Hepatocyte (in vitro differentiated cells): ENCODE measurements around the gene ANKRD11. TPM values are rescaled to one million over a fixed set of nuclear protein-coding genes. Genes with fewer than 3 reads are reported as not detected.
A peak's percentile ranks its signal among the peaks of the same experiment; 100 is the strongest.

Experiments
- DNase-seq: peaks from one replicate; pipeline ENCODE4 v3.0.0-alpha.2; 2016; ENCODE audit warnings: low spot score
- H2AFZ ChIP-seq: fragments of 200-600 bp; sonication (generic); 2 replicates; pipeline ENCODE4 v1.6.0; 2016; ENCODE audit warnings: antibody characterized with exemption, mild to moderate bottlenecking
- H3K27ac ChIP-seq: fragments of 200-600 bp; sonication (generic); 2 replicates; pipeline ENCODE4 v1.5.1; 2016; ENCODE audit warnings: mild to moderate bottlenecking
- H3K27me3 ChIP-seq: fragments of 200-600 bp; sonication (generic); 2 replicates; pipeline ENCODE4 v1.6.1; 2016
- H3K36me3 ChIP-seq: fragments of 200-600 bp; sonication (generic); replicated peaks from 2 replicates; pipeline ENCODE4 v1.5.1; 2016; ENCODE audit warnings: low read depth; ENCODE audit not compliant: insufficient read depth
- H3K4me1 ChIP-seq: fragments of 200-600 bp; sonication (generic); 2 replicates; pipeline ENCODE4 v1.5.1; 2016; ENCODE audit warnings: mild to moderate bottlenecking, moderate library complexity; ENCODE audit not compliant: insufficient read depth
- H3K4me2 ChIP-seq: fragments of 200-600 bp; sonication (generic); 2 replicates; pipeline ENCODE4 v1.6.0; 2016
- H3K4me3 ChIP-seq: fragments of 200-600 bp; sonication (generic); 2 replicates; pipeline ENCODE4 v1.5.1; 2016; ENCODE audit warnings: mild to moderate bottlenecking
- H3K79me2 ChIP-seq: fragments of 200-600 bp; sonication (generic); 2 replicates; pipeline ENCODE4 v1.6.0; 2017; ENCODE audit warnings: mild to moderate bottlenecking
- H3K9me2 ChIP-seq: fragments of 200-600 bp; sonication (generic); replicated peaks from 2 replicates; pipeline ENCODE4 v1.6.0; 2017; ENCODE audit warnings: mild to moderate bottlenecking; ENCODE audit not compliant: insufficient read depth
- H3K9me3 ChIP-seq: fragments of 200-600 bp; sonication (generic); 2 replicates; pipeline ENCODE4 v1.5.1; 2016; ENCODE audit warnings: low read depth, mild to moderate bottlenecking
- H4K20me1 ChIP-seq: fragments of 200-600 bp; sonication (generic); 2 replicates; pipeline ENCODE4 v1.6.0; 2016; ENCODE audit warnings: mild to moderate bottlenecking; ENCODE audit not compliant: insufficient read depth, poor library complexity, severe bottlenecking
- EZH2 ChIP-seq: fragments of 200-600 bp; sonication (generic); IDR thresholded peaks from 2 replicates; pipeline ENCODE4 v1.6.1; 2016; ENCODE audit warnings: antibody characterized with exemption, mild to moderate bottlenecking, borderline replicate concordance
- EZH2phosphoT487 ChIP-seq: fragments of 200-600 bp; sonication (generic); IDR thresholded peaks from one replicate; pipeline ENCODE4 v1.6.1; 2018; ENCODE audit warnings: antibody characterized with exemption, mild to moderate bottlenecking, low read depth, moderate library complexity; ENCODE audit not compliant: unreplicated experiment, severe bottlenecking
- WGBS: methylation state at CpG from one replicate; pipeline ENCODE4 v1.1.6; 2016; ENCODE audit warnings: low lambda C conversion rate; ENCODE audit errors: missing lambda C conversion rate; 5-methylcytosine and 5-hydroxymethylcytosine counted together
- polyA plus RNA-seq: library from polyadenylated mRNA; unstranded; fragments of >200 nt; fragmentation: Nextera tagmentation; extraction: Ambion mirVana; gene quantifications from 2 replicates; pipeline ENCODE4 v1.2.1, GENCODE V29; 2016
- total RNA-seq: library from RNA; depleted of rRNA; stranded (reverse); fragments of >200 nt; gene quantifications from 2 replicates; pipeline ENCODE4 v1.2.3, GENCODE V29; 2014
- TF ChIP-seq, protein P1 (sequence below): fragments of 200-600 bp; sonication (generic); IDR thresholded peaks from 2 replicates; pipeline ENCODE4 v1.5.1; 2016; ENCODE audit warnings: antibody characterized with exemption, mild to moderate bottlenecking; ENCODE audit not compliant: poor library complexity

ANKRD11 gene
- total and polyA plus RNA-seq, 2 experiments from 2014 or later, result 48.7 to 130 TPM

DNA sequence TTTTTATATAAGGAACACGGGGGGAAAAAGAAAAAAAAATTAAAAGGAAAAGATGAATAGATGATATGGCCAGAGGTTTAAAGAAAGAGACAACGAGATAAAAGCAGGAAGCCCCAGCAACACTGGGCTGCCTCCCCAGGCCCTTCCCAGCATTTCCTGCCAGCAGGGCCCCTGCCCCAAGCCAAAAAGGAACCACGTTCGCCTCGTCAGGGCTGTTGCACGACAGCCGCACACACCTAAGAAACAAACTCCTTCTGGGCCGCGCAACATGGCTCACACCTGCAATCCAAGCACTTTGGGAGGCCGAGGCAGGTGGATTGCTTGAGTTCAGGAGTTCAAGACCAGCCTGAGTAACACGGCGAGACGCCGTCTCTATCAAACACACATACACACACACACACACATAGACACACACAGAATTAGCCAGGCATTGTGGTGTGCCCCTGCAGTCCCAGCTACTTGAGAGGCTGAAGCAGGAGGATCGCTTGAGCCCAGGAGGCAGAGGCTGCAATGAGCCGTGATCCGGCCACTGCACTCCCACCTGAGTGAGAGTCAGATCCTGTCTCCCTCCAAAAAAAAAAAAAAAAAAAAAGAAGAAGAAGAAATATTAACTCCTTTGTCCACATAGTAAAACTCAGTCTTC is 83.0 kb downstream of the ANKRD11 start:
- peaks cover 75% of the 10 kb centered on the region for H3K4me1 ChIP-seq
- no peaks in the 10 kb centered on the region for H3K36me3 ChIP-seq
- no peaks in the 10 kb centered on the region for H3K9me3 ChIP-seq
- TF ChIP-seq EZH2 (no peak), EZH2phosphoT487 (no peak)
- H4K20me1 ChIP-seq, result peaks cover 98% of the 10 kb centered on the region
- peak overlapping the region; percentile 63 for H3K27ac ChIP-seq
- H3K4me2 ChIP-seq, result peak overlapping the region; percentile 58
- H3K9me2 ChIP-seq, result no peaks in the 10 kb centered on the region
- no peak for DNase-seq
- no peak overlapping the region for H3K4me3 ChIP-seq
- H2AFZ ChIP-seq, result no peak overlapping the region
- no peaks in the 10 kb centered on the region for H3K27me3 ChIP-seq
- peaks cover 98% of the 10 kb centered on the region for H3K79me2 ChIP-seq
- WGBS, result 78% methylated on average over 17 of the region's 17 CpGs

DNA sequence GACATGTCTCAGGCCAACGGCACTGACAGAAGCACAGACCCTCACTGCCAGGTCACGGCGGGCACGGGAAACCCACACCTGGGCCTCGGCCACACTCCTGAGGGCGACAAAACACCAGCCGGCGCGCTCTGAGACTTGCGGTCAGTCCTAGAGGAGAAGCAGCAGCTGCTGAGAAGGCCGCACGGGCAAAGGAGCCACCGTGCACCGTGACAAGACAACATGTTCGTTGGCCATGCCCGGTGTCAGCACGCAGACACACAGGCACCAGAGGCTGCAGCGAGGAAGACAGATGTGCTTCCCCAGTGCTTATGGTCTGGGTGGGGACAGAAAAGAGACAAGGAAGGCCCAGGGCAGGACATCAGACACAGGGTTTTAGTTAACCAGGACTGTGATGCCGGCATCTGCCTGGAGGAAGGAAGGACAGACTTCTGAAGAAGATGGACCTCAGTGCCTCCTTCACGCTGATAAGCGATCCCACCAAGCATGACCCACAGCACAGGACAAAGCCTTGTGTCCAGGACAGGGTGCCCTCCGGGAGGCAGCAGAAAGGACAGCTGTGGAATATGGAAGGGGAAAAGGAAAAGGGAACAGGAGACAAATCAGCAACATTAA is 84.0 kb downstream of the ANKRD11 start:
- Histone ChIP-seq H3K4me1 (peaks cover 80% of the 10 kb centered on the region), H4K20me1 (peaks cover 100% of the 10 kb centered on the region), H3K9me3 (no peaks in the 10 kb centered on the region), H3K4me2 (no peak overlapping the region), H3K27ac (peak overlapping the region; percentile 63), H3K36me3 (no peaks in the 10 kb centered on the region), H3K27me3 (no peaks in the 10 kb centered on the region), H3K9me2 (no peaks in the 10 kb centered on the region), H3K79me2 (peaks cover 100% of the 10 kb centered on the region), H3K4me3 (no peak overlapping the region), H2AFZ (no peak overlapping the region)
- DNase-seq, result no peak
- TF ChIP-seq, protein P1, sequence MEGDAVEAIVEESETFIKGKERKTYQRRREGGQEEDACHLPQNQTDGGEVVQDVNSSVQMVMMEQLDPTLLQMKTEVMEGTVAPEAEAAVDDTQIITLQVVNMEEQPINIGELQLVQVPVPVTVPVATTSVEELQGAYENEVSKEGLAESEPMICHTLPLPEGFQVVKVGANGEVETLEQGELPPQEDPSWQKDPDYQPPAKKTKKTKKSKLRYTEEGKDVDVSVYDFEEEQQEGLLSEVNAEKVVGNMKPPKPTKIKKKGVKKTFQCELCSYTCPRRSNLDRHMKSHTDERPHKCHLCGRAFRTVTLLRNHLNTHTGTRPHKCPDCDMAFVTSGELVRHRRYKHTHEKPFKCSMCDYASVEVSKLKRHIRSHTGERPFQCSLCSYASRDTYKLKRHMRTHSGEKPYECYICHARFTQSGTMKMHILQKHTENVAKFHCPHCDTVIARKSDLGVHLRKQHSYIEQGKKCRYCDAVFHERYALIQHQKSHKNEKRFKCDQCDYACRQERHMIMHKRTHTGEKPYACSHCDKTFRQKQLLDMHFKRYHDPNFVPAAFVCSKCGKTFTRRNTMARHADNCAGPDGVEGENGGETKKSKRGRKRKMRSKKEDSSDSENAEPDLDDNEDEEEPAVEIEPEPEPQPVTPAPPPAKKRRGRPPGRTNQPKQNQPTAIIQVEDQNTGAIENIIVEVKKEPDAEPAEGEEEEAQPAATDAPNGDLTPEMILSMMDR, result no peak
- TF ChIP-seq EZH2, result no peak
- no peak for TF ChIP-seq EZH2phosphoT487
- WGBS, result 80% methylated on average over 22 of the region's 22 CpGs

DNA sequence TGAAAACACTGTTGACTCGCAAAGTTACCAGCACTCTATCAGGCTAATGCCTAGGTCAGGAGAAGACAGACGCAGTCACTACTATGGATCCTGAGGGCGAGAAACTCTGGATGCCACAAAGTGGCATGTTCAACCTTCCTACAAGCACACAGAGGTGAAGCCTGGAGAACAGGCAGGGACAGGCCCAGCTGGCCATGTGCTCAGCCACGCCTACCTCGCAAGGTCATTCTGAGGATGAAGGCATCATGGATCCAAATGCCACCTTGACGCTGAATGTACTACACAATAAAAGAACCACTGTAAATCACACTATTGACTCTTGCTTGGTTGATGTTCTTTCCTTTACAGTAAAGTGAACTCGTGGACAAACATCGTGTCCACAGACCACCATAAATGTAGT is 85.8 kb downstream of the ANKRD11 start:
- Histone ChIP-seq H3K4me2 (no peak overlapping the region), H3K9me3 (no peaks in the 10 kb centered on the region), H3K79me2 (peaks cover 92% of the 10 kb centered on the region), H3K36me3 (no peaks in the 10 kb centered on the region), H2AFZ (no peak overlapping the region), H3K27ac (no peak overlapping the region), H4K20me1 (peaks cover 90% of the 10 kb centered on the region), H3K4me3 (no peak overlapping the region), H3K27me3 (no peaks in the 10 kb centered on the region), H3K4me1 (peaks cover 66% of the 10 kb centered on the region), H3K9me2 (no peaks in the 10 kb centered on the region)
- no peak for DNase-seq
- TF ChIP-seq EZH2phosphoT487 (no peak), EZH2 (no peak)
- TF ChIP-seq, protein P1, result no peak
- WGBS, result 91% methylated on average over 8 of the region's 8 CpGs

DNA sequence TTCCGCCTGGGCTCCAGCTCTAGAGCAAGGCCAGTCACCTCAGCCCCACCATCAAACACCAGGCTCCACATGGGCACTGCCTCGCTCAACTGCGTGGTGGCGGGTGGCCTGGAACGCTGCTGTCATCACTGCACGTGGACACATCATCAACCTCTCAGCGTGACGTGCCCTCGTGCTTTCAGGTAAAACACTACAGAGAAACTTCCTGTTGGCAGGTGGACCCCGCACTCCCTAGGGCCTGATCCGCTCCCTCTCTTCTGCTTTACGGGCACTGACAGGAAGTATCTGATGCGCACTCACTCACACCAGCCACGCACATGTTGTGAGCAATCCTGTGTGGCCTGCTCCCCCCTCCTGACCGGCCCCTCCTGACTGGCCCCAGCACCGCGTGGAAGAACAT is 87.4 kb downstream of the ANKRD11 start:
- H3K79me2 ChIP-seq, result peaks cover 92% of the 10 kb centered on the region
- H2AFZ ChIP-seq, result no peak overlapping the region
- H3K9me2 ChIP-seq, result no peaks in the 10 kb centered on the region
- WGBS, result 86% methylated on average over 17 of the region's 17 CpGs
- peak overlapping the region; percentile 38 for H3K27ac ChIP-seq
- no peaks in the 10 kb centered on the region for H3K9me3 ChIP-seq
- H3K36me3 ChIP-seq, result no peaks in the 10 kb centered on the region
- DNase-seq, result no peak
- H3K4me1 ChIP-seq, result peaks cover 53% of the 10 kb centered on the region
- TF ChIP-seq EZH2 (no peak), EZH2phosphoT487 (no peak)
- TF ChIP-seq, protein P1, result no peak
- H4K20me1 ChIP-seq, result peaks cover 90% of the 10 kb centered on the region
- no peaks in the 10 kb centered on the region for H3K27me3 ChIP-seq
- no peak overlapping the region for H3K4me3 ChIP-seq
- no peak overlapping the region for H3K4me2 ChIP-seq
